Lung (tissue), 12 donors: ENCODE measurements around the gene FKBP10. TPM values are rescaled to one million over a fixed set of nuclear protein-coding genes. Genes with fewer than 3 reads are reported as not detected.

Source experiments
- ATAC-seq: fragments of 200-7000 bp; cut with Tn5 transposase; one replicate; pipeline ENCODE4 v1.9.1; 2020; ENCODE audit warnings: moderate number of reproducible peaks; ENCODE audit not compliant: insufficient read depth, low FRiP score
- DNase-seq, 3 donors: peaks; one replicate each; pipeline ENCODE4 v3.0.0-alpha.2; 2013 to 2017
- H3K27ac ChIP-seq, 2 donors: one replicate each; pipeline ENCODE4 v1.5.1; 2013; ENCODE audit warnings: mild to moderate bottlenecking in 2 of 2, moderate library complexity in 2 of 2, control low read depth in 1 of 2, inconsistent platforms in 1 of 2, low read depth in 1 of 2, low read length in 1 of 2
- H3K27me3 ChIP-seq, 3 donors: one replicate each; pipeline ENCODE4 v1.5.1; 2013; ENCODE audit warnings: low read length in 2 of 3; ENCODE audit not compliant: control insufficient read depth in 3 of 3, insufficient read depth in 3 of 3
- H3K36me3 ChIP-seq, 4 donors: one replicate each; pipeline ENCODE4 v1.5.1; 2013; ENCODE audit warnings: low read length in 4 of 4, mild to moderate bottlenecking in 1 of 4, moderate library complexity in 1 of 4; ENCODE audit not compliant: control insufficient read depth in 4 of 4, insufficient read depth in 4 of 4
- H3K4me1 ChIP-seq, 5 donors: one replicate each; pipeline ENCODE4 v1.5.1; 2013; ENCODE audit warnings: low read length in 5 of 5, mild to moderate bottlenecking in 2 of 5, moderate library complexity in 1 of 5; ENCODE audit not compliant: control insufficient read depth in 5 of 5, insufficient read depth in 5 of 5
- H3K4me3 ChIP-seq: one replicate; pipeline ENCODE4 v1.5.1; 2013; ENCODE audit warnings: mild to moderate bottlenecking, control low read depth, moderate library complexity
- H3K9ac ChIP-seq, 2 donors: one replicate each; pipeline ENCODE4 v1.5.1; 2013; ENCODE audit warnings: low read length in 2 of 2, control low read depth in 1 of 2; ENCODE audit not compliant: insufficient read depth in 1 of 2
- H3K9me3 ChIP-seq, 4 donors: one replicate each; pipeline ENCODE4 v1.5.1; 2013; ENCODE audit warnings: low read length in 3 of 4, mild to moderate bottlenecking in 1 of 4, moderate library complexity in 1 of 4; ENCODE audit not compliant: control insufficient read depth in 4 of 4, insufficient read depth in 3 of 4
- CTCF ChIP-seq: IDR thresholded peaks from 2 replicates; pipeline ENCODE4 v1.5.1; 2012; ENCODE audit warnings: mild to moderate bottlenecking; ENCODE audit errors: control extremely low read depth, extremely low read depth
- WGBS, 2 donors: extraction: QIAGEN DNeasy Blood & Tissue Kit; methylation state at CpG; one replicate each; pipeline ENCODE4 v1.1.7; 2013; 5-methylcytosine and 5-hydroxymethylcytosine counted together
- polyA plus RNA-seq, 2 donors: library from polyadenylated mRNA; stranded (reverse); fragments of 200-250 nt; gene quantifications; one replicate each; pipeline ENCODE4 v1.2.1, GENCODE V29; 2013
- total RNA-seq, 2 donors: library from RNA; depleted of rRNA in 1 of 2; stranded (reverse); fragments of >200 nt in 1 of 2; gene quantifications; one replicate each; pipeline ENCODE4 v1.2.1, GENCODE V29; 2014 to 2021
- donor health status: control.
- donor health status: control.
- donor health status: Bipolar disorder and iron deficiency.
- donor health status: healthy.
- donor health status: DM: yes; HTN: yes; CAD: no.

Gene FKBP10
- total and polyA plus RNA-seq, 4 donors, result 32.6 to 64.4 (median 48.3) TPM

- 91 to 95% methylated on average over 1 of the region's 1 CpG for WGBS, 2 donors
These were observed 32.9 kb upstream of the FKBP10 start for GRCh38 chr17:41779954-41780353.

GRCh38 chr17:41781404-41782110, 31.2 kb upstream of the FKBP10 start:
- Histone ChIP-seq H3K36me3 (no peaks in the 10 kb centered on the region), H3K9me3 (no peaks in the 10 kb centered on the region), H3K27ac (peak overlapping the region; percentile 76 to 84), H3K4me3 (no peak overlapping the region), H3K9ac (no peak overlapping the region), H3K4me1 (peaks cover 15 to 50% (median 40%) of the 10 kb centered on the region in 5 donors), H3K27me3 (no peaks in the 10 kb centered on the region)
- TF ChIP-seq CTCF, result no peak
- no peak for DNase-seq
- ATAC-seq, result no peak
- WGBS, 2 donors, result 60 to 65% methylated on average over 13 of the region's 13 CpGs

More at GRCh38 chr17:41779954-41780353, 32.9 kb upstream of the FKBP10 start:
- Histone ChIP-seq H3K27me3 (no peaks in the 10 kb centered on the region), H3K4me1 (peaks cover 15 to 53% (median 39%) of the 10 kb centered on the region in 5 donors), H3K4me3 (no peak overlapping the region), H3K27ac (peak overlapping the region; percentile 2 to 7), H3K36me3 (peaks cover 0 to 2% (median 0%) of the 10 kb centered on the region in 4 donors), H3K9ac (no peak overlapping the region), H3K9me3 (no peaks in the 10 kb centered on the region)
- no peak for ATAC-seq
- no peak for TF ChIP-seq CTCF
- no peak for DNase-seq

- H3K9ac ChIP-seq, result no peak overlapping the region
- no peak for ATAC-seq
- DNase-seq, result no peak
- H3K9me3 ChIP-seq, result no peaks in the 10 kb centered on the region
- H3K4me3 ChIP-seq, result no peak overlapping the region
- H3K27me3 ChIP-seq, result no peaks in the 10 kb centered on the region
- TF ChIP-seq CTCF, result no peak
- H3K27ac ChIP-seq, result peak overlapping the region; percentile 76 to 84
- WGBS, 2 donors, result 27 to 67% methylated on average over 4 of the region's 4 CpGs
- H3K36me3 ChIP-seq, result no peaks in the 10 kb centered on the region
- peaks cover 13 to 46% (median 37%) of the 10 kb centered on the region in 5 donors for H3K4me1 ChIP-seq
These were observed 30.7 kb upstream of the FKBP10 start for GRCh38 chr17:41782142-41782541.
